22Rv1 (cell line): ENCODE results near the gene LRRC8E.
"Not testable (repeated sequence)": the region's sequence is repeated elsewhere in the genome, so short reads cannot be mapped to it uniquely, and the experiment has no call there.

Experiments
- H3K27ac ChIP-seq: fragments of 450-650 bp; 2 replicates; pipeline ENCODE4 v1.5.1; 2017
- CTCF ChIP-seq: fragments of 450-650 bp; IDR thresholded peaks from 2 replicates; pipeline ENCODE4 v1.5.1; 2017; ENCODE audit warnings: mild to moderate bottlenecking
- ZFX ChIP-seq: fragments of 450-650 bp; IDR thresholded peaks from 2 replicates; pipeline ENCODE4 v1.6.1; 2017; ENCODE audit warnings: antibody characterized with exemption, borderline replicate concordance

The LRRC8E gene

GRCh38 chr19:7856109-7856591 lies 32.2 kb upstream of the LRRC8E start:
- TF ChIP-seq ZFX (no peak), CTCF (no peak)

GRCh38 chr19:7856679-7857663 lies 31.3 kb upstream of the LRRC8E start:
- TF ChIP-seq CTCF: no peak
- TF ChIP-seq ZFX: no peak
- H3K27ac ChIP-seq: no peak overlapping the region

More at GRCh38 chr19:7856109-7856591, 32.2 kb upstream of the LRRC8E start:
- no peak overlapping the region for H3K27ac ChIP-seq

GRCh38 chr19:7857727-7858108 lies 30.6 kb upstream of the LRRC8E start:
- no peak overlapping the region for H3K27ac ChIP-seq
- no peak for TF ChIP-seq CTCF
- TF ChIP-seq ZFX: no peak

- no peak overlapping the region for H3K27ac ChIP-seq
- no peak for TF ChIP-seq ZFX
- no peak for TF ChIP-seq CTCF
Observed at GRCh38 chr19:7858109-7858770, 30.1 kb upstream of the LRRC8E start.

- not testable (repeated sequence) for H3K27ac ChIP-seq
Observed at GRCh38 chr19:7859087-7859486, 29.2 kb upstream of the LRRC8E start.

- no peak overlapping the region for H3K27ac ChIP-seq
- TF ChIP-seq ZFX (no peak), CTCF (no peak)
Observed at GRCh38 chr19:7859831-7860713, 28.2 kb upstream of the LRRC8E start.
